SU-DHL-6 (cell line): ENCODE results near the gene EFNA4.

Experiments used
- H2AFZ ChIP-seq: fragments of 200-600 bp; sonication (generic); 2 replicates; pipeline ENCODE4 v1.6.1; 2014; ENCODE audit warnings: low read depth, mild to moderate bottlenecking, moderate library complexity, mixed read lengths, antibody characterized with exemption, low read length; ENCODE audit not compliant: severe bottlenecking
- H3F3A ChIP-seq: fragments of 200-600 bp; shearing (Covaris generic); 2 replicates; pipeline ENCODE4 v1.6.0; 2016; ENCODE audit warnings: antibody characterized with exemption, mild to moderate bottlenecking; ENCODE audit not compliant: insufficient read depth
- H3K27ac ChIP-seq: fragments of 200-600 bp; sonication (generic); 2 replicates; pipeline ENCODE4 v1.5.1; 2016; ENCODE audit warnings: low read depth, mild to moderate bottlenecking, low read length, moderate library complexity, mixed read lengths
- H3K27me3 ChIP-seq: fragments of 200-600 bp; sonication (generic), shearing (Covaris generic); 2 replicates; pipeline ENCODE4 v1.6.0; 2014; ENCODE audit warnings: mild to moderate bottlenecking, low read length
- H3K36me3 ChIP-seq: fragments of 200-600 bp; sonication (generic); 2 replicates; pipeline ENCODE4 v1.6.1; 2014; ENCODE audit warnings: mild to moderate bottlenecking, low read length, mixed read lengths
- H3K4me2 ChIP-seq: fragments of 300-600, 200-600 bp; shearing (Covaris generic), sonication (generic); 2 replicates; pipeline ENCODE4 v1.6.0; 2014; ENCODE audit warnings: low read length, low read depth, mild to moderate bottlenecking; ENCODE audit not compliant: poor library complexity, severe bottlenecking
- H3K4me3 ChIP-seq: fragments of 200-600 bp; sonication (generic); 2 replicates; pipeline ENCODE4 v1.5.1; 2014; ENCODE audit warnings: antibody characterized with exemption, low read length, mild to moderate bottlenecking, mixed read lengths; ENCODE audit not compliant: insufficient read depth, poor library complexity, severe bottlenecking
- H3K79me2 ChIP-seq: fragments of 200-600 bp; sonication (generic); 2 replicates; pipeline ENCODE4 v1.6.1; 2014; ENCODE audit warnings: mild to moderate bottlenecking, low read length, moderate library complexity; ENCODE audit not compliant: insufficient read depth
- H3K9ac ChIP-seq: fragments of 200-600 bp; sonication (generic); 2 replicates; pipeline ENCODE4 v1.7.0; 2014; ENCODE audit warnings: mild to moderate bottlenecking, low read length
- H3K9me2 ChIP-seq: fragments of 200-600 bp; sonication (generic); replicated peaks from 2 replicates; pipeline ENCODE4 v1.6.1; 2014; ENCODE audit warnings: low read length; ENCODE audit not compliant: insufficient read depth
- H3K9me3 ChIP-seq: fragments of 200-600 bp; sonication (generic); 2 replicates; pipeline ENCODE4 v1.6.1; 2014; ENCODE audit warnings: low read length, mixed read lengths; ENCODE audit not compliant: insufficient read depth
- H4K20me1 ChIP-seq: fragments of 200-600 bp; sonication (generic); 2 replicates; pipeline ENCODE4 v1.6.1; 2014; ENCODE audit warnings: low read depth, mild to moderate bottlenecking, antibody characterized with exemption, low read length, moderate library complexity, mixed read lengths
- CTCF ChIP-seq: fragments of 200-600 bp; sonication (generic); IDR thresholded peaks from one replicate; pipeline ENCODE4 v1.5.1; 2017; ENCODE audit warnings: antibody characterized with exemption, mild to moderate bottlenecking, low read length, moderate library complexity; ENCODE audit not compliant: insufficient read depth, poor library complexity, severe bottlenecking
- EZH2phosphoT487 ChIP-seq: fragments of 200-600 bp; sonication (generic), shearing (Covaris generic); conservative IDR thresholded peaks from 2 replicates; pipeline ENCODE4 v1.6.1; 2018; ENCODE audit warnings: mild to moderate bottlenecking, antibody characterized with exemption, low read length, moderate library complexity, mixed read lengths

The EFNA4 gene

DNA sequence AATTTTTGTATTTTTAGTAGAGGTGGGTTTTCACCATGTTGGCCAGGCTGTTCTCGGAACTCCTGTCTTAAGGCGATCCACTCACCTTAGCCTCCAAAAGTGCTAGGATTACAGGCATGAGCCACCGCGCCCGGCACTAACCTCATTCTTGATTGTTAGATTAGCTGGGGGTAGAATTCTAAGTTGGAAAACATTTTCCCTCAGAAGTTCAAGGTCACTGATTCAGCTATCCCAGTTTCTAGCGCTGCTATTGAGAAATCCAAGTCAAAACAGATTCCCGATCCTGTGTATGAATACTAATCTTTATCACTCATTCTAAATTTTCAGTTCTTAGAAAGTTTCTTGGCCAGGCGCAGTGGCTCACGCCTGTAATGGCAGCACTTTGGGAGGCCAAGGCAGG, 39.8 kb downstream of the EFNA4 start:
- H3K27ac ChIP-seq = no peak overlapping the region
- no peak overlapping the region for H3K4me3 ChIP-seq
- no peak overlapping the region for H3K9ac ChIP-seq
- H3K9me3 ChIP-seq = no peaks in the 10 kb centered on the region
- H3K36me3 ChIP-seq = no peaks in the 10 kb centered on the region
- no peaks in the 10 kb centered on the region for H4K20me1 ChIP-seq
- no peaks in the 10 kb centered on the region for H3K79me2 ChIP-seq
- TF ChIP-seq EZH2phosphoT487 (no peak), CTCF (no peak)
- no peak overlapping the region for H3K4me2 ChIP-seq
- H3K27me3 ChIP-seq = no peaks in the 10 kb centered on the region
- H3F3A ChIP-seq = no peaks in the 10 kb centered on the region
- no peak overlapping the region for H2AFZ ChIP-seq
- H3K9me2 ChIP-seq = no peaks in the 10 kb centered on the region

DNA sequence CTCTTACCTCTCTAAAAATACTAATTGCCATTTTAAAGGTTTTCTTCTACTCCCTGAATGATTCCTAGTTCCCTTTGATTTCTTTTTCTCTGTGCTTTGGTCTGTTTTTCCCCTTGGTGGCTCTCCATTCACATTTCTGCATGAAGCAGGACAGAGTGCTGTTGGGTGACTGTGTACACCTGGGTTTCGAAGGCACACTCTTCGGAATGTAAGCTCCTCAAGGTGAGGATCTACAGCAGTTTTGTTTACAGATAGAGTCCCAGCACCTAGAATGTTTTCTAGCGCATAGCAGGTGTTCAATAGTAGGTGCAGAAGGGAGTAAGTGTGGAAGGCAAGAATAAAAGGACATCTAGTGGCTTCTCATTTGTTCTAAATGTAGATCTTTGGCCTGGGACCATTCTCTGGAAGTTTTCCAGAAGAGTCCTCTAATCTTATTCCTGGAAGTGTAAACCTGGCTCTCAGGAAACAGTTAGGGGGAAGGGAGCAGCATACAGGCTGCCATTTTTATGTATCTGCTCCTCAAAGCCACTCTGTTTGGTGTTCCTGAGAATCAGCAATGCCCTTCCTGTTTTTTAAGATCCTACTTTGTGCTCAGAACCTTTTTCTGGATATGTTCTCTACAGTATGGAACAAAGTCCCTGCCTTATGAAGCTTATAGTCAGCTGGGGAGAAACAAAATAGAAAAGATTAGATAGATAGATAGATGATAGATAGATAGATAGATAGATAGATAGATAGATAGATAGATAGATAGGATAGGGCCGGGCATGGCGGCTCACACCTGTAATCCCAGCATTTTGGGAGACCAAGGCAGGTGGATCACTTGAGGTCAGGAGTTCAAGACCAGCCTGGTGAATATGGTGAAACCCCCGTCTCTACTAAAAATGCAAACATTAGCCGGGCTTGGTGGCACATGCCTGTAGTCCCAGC, 41.3 kb downstream of the EFNA4 start:
- Histone ChIP-seq H3K27ac (no peak overlapping the region), H3K27me3 (no peaks in the 10 kb centered on the region), H3K9ac (no peak overlapping the region), H3K9me3 (no peaks in the 10 kb centered on the region), H3K79me2 (no peaks in the 10 kb centered on the region), H3K36me3 (no peaks in the 10 kb centered on the region), H3K9me2 (no peaks in the 10 kb centered on the region), H4K20me1 (no peaks in the 10 kb centered on the region), H2AFZ (no peak overlapping the region), H3K4me3 (no peak overlapping the region), H3F3A (no peaks in the 10 kb centered on the region), H3K4me2 (no peak overlapping the region)
- TF ChIP-seq CTCF = no peak
- no peak for TF ChIP-seq EZH2phosphoT487

DNA sequence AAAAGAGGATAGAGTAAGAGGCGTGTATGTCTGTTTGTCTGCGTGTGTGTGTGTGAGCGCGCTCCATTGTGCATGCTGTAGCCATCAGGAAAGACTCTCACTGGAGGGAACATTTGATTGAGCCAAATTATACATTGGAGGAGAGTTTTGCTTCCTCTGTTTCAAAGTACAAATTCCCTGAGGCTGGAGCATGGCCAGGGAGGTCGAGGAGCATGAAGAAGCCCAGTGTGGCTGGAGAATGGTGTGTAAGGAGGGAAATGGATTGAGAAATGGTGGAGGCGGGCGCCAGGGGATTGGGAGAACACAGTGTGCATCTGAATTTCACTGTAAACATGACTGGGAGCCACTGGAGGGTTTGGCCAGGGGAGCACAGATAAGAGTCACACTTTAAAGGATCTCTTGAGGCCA, 42.1 kb downstream of the EFNA4 start:
- TF ChIP-seq CTCF = no peak
- no peak for TF ChIP-seq EZH2phosphoT487
- Histone ChIP-seq H3K4me3 (no peak overlapping the region), H3K4me2 (no peak overlapping the region), H3K27ac (no peak overlapping the region), H3K9me2 (no peaks in the 10 kb centered on the region), H3F3A (no peaks in the 10 kb centered on the region), H2AFZ (no peak overlapping the region), H4K20me1 (no peaks in the 10 kb centered on the region), H3K27me3 (no peaks in the 10 kb centered on the region), H3K9me3 (no peaks in the 10 kb centered on the region), H3K36me3 (no peaks in the 10 kb centered on the region), H3K9ac (no peak overlapping the region), H3K79me2 (no peaks in the 10 kb centered on the region)
